ENCODE results near the gene NAA60.
"Not testable (repeated sequence)": the region's sequence is repeated elsewhere in the genome, so short reads cannot be mapped to it uniquely, and the experiment has no call there.

Gene NAA60

GRCh38 chr16:3465301-3465700 is 21.8 kb downstream of the NAA60 start:
- no peak for DNase-seq (ENCODE audit: low read depth)

GRCh38 chr16:3465911-3466584 is 22.6 kb downstream of the NAA60 start:
- no peak for DNase-seq (ENCODE audit: low read depth)

GRCh38 chr16:3467182-3467581 is 23.7 kb downstream of the NAA60 start:
- no peak for DNase-seq (ENCODE audit: low read depth)

GRCh38 chr16:3467921-3468320 is 24.4 kb downstream of the NAA60 start:
- DNase-seq (ENCODE audit: low read depth): no peak

GRCh38 chr16:3468501-3468900 is 25.0 kb downstream of the NAA60 start:
- no peak for DNase-seq (ENCODE audit: low read depth)

- DNase-seq (ENCODE audit: low read depth): no peak
These were observed 26.3 kb downstream of the NAA60 start for GRCh38 chr16:3469736-3470135.

GRCh38 chr16:3470723-3471122 is 27.2 kb downstream of the NAA60 start:
- no peak for DNase-seq (ENCODE audit: low read depth)

GRCh38 chr16:3471518-3472176 is 28.2 kb downstream of the NAA60 start:
- DNase-seq (ENCODE audit: low read depth): no peak

- DNase-seq (ENCODE audit: low read depth): no peak
These were observed 29.6 kb downstream of the NAA60 start for GRCh38 chr16:3472878-3473595.

- not testable (repeated sequence) for DNase-seq (ENCODE audit: low read depth)
These were observed 30.1 kb downstream of the NAA60 start for GRCh38 chr16:3473596-3473943.

GRCh38 chr16:3474136-3474779 is 30.8 kb downstream of the NAA60 start:
- DNase-seq (ENCODE audit: low read depth): no peak

- not testable (repeated sequence) for DNase-seq (ENCODE audit: low read depth)
These were observed 31.4 kb downstream of the NAA60 start for GRCh38 chr16:3474870-3475269.

- no peak for DNase-seq (ENCODE audit: low read depth)
These were observed 32.3 kb downstream of the NAA60 start for GRCh38 chr16:3475604-3476375.

GRCh38 chr16:3476409-3476808 is 32.9 kb downstream of the NAA60 start:
- no peak for DNase-seq (ENCODE audit: low read depth)

GRCh38 chr16:3478242-3478925 is 34.9 kb downstream of the NAA60 start:
- no peak for DNase-seq (ENCODE audit: low read depth)

GRCh38 chr16:3479654-3480216 is 36.3 kb downstream of the NAA60 start:
- DNase-seq (ENCODE audit: low read depth): no peak

GRCh38 chr16:3480901-3481695 is 37.6 kb downstream of the NAA60 start:
- DNase-seq (ENCODE audit: low read depth): no peak

- DNase-seq (ENCODE audit: low read depth): no peak
These were observed 38.5 kb downstream of the NAA60 start for GRCh38 chr16:3481696-3482658.

- DNase-seq (ENCODE audit: low read depth): no peak
These were observed 39.3 kb downstream of the NAA60 start for GRCh38 chr16:3482659-3483241.
